ENCODE results near the gene SDF2.
A peak's percentile ranks its signal among the peaks of the same experiment; 100 is the strongest.
"Not testable (repeated sequence)": the region's sequence is repeated elsewhere in the genome, so short reads cannot be mapped to it uniquely, and the experiment has no call there.

Gene SDF2

DNA sequence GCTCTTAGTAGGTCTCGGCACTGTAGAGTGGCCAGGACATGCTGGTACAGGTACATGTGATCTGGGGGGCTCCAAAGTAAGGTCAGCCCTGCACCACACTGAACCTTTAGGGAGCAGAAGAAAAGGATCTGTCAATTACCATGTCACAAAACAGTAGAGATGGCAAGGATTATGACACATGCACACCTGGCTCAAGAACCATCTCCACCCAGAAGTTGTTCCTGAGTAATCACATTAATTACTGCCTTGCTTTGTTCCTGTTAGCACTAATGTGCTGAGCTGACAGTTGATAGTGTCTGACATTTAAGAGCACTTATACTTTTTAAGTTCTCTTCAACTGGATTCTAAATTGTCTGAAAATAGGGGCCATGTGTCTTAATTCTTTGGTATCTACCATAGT is 26.2 kb downstream of the SDF2 start:
- DNase-seq (ENCODE audit: low read depth in 2 of 2, low spot score in 1 of 2): no peak

DNA sequence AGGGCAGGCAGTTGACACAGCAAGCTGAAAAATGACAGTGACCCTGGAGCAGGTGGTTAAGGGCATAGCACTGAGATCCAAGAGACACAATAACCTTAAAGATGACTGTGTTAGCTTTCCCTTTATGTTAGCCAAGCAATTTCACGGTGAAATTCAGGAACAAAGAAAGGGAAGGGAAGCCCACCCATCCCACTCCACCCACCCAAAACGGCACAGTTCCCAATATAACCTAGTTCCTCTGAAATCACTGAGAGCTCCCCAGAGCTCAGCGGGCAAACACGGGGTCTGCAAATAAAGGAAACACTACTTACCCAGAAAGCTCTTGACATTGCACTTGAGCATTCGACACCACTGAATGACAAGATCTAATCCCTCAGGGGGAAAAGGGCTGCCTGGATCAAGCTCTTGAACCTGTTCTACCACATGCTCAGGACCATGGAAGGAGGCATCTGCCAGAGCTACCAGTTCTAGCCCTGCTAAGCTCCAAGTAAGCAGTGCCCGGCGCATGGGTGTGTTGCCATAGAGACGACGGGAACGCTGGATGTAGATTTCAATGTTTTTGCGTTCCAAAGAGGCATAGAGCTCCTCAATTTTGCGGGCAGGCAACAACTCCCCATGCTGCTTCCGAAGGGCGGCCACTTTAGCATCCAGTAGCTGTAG is 27.4 kb downstream of the SDF2 start:
- DNase-seq (ENCODE audit: low read depth in 2 of 2, low spot score in 1 of 2): no peak

DNA sequence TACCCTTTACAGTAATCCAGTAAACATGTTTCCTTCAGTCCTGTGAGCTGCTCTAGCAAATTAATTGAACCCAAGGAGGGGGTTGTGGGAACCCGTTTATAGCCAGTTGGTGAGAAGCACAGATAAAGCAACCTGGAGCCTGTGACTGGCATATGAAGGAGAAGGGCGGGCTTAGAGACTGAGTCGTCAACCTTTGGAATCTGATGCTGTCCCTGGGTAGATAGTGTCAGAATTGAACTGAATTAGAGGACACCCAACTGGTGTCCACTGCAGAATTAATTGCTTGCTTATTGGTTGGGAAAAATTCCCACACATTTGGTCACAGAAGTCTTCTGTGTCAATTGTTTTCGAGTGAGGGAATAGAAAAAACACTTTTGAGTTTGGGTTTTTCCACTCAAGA is 34.9 kb downstream of the SDF2 start:
- DNase-seq (ENCODE audit: low read depth in 2 of 2, low spot score in 1 of 2): no peak

DNA sequence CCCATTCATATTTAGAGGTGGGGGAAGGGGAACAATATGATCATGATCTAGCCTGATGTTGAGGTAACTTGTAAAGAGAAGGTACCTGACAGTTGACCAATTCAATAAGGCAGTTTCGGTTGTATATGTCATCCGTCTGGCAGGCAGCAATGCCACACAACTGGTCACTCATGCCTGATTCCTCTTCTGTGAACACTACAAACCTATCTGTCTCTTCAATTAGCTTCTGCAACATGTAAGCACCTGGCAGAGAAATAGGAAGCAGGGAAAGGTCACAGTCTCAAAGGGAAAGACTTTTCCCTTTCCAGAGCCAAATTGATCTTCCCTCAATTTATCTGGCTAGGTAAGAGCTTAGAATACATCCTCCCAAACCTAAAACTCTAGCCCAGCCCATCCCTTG is 37.6 kb downstream of the SDF2 start:
- no peak for DNase-seq (ENCODE audit: low read depth in 2 of 2, low spot score in 1 of 2)

DNA sequence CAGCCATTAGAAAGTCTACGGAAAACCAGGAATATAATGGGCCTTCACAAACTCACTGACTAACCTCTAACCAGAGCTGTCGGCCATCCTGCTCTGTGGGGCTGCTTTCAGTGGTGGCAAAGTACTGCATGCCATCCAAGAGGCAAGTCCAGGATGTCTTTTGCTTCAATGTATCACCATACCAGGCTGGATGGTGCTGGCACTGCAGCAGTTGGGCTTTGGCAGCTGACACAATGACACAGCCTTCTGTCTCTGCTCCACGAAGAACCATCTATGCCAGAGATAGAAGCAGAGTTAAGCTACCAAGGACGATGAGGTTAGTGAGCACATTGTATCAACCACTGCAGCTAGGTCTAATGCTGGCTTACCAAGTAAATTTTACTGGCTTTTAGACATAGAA is 38.0 kb downstream of the SDF2 start:
- no peak for DNase-seq (ENCODE audit: low read depth in 2 of 2, low spot score in 1 of 2)

DNA sequence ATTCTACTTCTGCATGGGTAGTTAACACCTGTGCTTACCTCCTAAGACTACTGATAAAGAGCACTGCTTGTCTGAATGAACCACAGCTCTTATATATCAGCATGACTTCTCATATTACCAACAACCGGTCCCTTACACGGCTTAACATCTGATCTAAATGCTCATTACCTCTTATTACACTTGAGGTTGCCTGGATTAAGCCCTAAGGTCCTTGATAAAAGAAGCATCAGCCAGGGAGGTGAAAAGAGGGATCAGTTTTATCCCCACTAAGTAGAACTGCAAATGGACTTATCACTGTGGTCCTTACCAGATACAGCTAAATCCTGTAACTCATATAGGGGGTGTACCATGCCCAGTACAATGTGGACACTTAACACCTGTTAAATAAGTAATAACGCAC is 39.5 kb downstream of the SDF2 start:
- no peak for DNase-seq (ENCODE audit: low read depth in 2 of 2, low spot score in 1 of 2)

DNA sequence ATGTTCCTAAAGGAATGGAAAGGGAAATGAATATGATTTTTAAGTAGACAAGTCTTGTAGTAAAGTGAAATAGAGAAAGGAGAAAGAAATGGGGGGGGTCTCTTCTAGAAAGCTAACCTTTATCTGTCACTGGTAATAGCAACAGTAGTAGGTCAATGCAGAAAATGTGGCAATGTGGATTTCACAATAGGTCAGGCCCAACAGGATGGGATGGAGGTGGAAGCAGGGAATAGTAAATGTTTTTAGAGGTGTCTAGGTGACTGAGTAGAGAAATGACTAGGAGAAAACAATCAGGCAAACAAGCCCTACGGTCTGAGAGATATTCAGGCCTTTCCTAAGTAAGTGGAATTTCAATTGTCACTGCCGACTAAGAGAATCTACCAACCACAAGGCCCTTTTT is 41.7 kb downstream of the SDF2 start:
- no peak for DNase-seq (ENCODE audit: low read depth in 2 of 2, low spot score in 1 of 2)

DNA sequence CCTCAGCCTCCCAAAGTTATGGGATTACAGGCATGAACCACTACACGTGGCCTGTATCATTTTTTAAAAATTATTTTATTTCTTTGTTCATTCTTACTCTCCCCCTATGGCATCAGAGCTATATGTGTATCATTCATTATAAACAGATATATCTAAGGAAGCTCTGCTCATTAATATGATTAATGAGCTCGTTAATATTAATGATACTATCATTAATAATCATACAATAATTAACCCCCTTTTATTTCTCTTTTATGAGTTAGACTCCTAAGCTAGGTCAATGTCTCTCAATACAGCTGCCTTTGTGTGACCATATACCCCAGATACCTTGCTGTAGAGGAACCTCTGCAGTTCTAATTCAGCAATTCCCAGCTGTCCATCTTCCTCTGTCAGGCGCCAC is 43.2 kb downstream of the SDF2 start:
- DNase-seq (ENCODE audit: low read depth in 2 of 2, low spot score in 1 of 2): no peak

DNA sequence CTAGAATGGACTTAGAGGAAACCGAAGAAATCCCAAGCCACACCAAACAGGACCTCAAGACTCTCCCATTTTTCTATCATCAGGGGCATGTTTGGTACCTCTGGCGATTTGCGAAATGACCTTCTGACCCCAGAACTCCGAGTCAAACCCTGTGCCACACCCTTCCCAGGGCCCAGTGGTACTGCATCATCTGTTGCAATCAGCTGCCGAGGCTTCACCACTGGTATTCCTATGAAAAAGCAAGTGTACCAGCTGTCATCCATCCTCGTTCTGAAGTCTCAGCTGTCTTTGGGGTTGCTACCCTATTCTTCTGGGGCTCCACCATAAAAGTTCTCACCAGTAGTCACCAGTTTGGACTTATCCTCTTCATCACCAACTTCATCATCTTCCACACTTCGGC is 45.4 kb downstream of the SDF2 start:
- DNase-seq (ENCODE audit: low read depth in 2 of 2, low spot score in 1 of 2): no peak

DNA sequence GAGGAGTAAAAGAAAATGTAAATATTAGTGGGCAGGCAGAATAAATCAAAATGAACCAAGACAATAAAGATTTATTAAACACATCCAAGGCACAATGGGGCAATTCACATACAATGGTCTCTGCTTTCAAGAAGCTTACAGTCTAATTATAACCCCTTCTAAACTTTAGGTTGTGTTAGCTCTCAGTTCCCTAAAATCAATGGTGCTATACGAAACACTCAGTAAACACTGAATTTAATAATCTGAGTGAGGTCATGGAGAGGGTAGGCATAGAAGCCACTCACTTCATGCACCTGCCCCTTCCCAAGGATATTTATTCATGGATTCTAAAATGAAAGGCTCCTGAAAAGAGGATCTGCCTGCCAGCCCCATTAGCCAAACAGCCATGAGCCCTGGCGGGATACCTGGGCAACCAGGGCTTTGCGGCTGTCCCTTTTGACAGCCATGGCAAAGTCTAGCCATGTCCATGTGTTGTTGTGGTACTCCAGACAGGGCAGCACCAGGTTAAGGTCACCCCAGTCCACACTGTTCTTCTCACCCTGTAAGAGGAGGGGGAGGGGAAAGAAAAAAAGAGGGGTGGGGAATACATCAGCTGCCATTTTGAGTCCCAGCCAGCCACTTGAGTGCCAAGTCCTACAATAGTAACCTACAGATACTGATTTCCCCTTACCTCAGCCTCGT is 46.3 kb downstream of the SDF2 start:
- DNase-seq (ENCODE audit: low read depth in 2 of 2, low spot score in 1 of 2): no peak

DNA sequence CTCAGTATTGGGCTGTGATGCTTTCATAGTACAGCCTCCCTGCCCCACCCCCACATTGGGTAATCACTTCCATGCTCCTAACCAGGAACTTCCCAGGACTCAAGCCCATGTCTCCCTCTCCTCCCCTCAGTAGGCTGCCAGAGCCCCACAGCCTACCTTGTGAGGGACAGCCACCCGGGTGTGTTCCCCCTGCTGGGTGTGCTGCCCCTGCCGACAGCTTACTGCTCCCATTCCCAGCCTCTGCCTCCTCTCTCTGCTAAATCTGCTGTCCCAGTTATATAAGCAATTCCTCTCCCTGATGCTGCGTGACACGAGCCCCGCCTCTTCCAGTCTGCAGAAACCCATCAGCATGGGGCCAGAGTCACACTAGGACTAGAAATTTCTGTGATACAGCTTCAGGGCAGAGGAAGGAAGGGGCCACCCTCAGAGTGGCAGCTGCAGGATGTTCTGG is 47.8 kb downstream of the SDF2 start, which contains the start of gene RSKR:
Gene RSKR (minus strand): TSS at position 255 of the 451 bp plus-strand sequence. CDS start 24 bp downstream, at position 231.
- DNase-seq (ENCODE audit: low read depth in 2 of 2, low spot score in 1 of 2): no peak

DNA sequence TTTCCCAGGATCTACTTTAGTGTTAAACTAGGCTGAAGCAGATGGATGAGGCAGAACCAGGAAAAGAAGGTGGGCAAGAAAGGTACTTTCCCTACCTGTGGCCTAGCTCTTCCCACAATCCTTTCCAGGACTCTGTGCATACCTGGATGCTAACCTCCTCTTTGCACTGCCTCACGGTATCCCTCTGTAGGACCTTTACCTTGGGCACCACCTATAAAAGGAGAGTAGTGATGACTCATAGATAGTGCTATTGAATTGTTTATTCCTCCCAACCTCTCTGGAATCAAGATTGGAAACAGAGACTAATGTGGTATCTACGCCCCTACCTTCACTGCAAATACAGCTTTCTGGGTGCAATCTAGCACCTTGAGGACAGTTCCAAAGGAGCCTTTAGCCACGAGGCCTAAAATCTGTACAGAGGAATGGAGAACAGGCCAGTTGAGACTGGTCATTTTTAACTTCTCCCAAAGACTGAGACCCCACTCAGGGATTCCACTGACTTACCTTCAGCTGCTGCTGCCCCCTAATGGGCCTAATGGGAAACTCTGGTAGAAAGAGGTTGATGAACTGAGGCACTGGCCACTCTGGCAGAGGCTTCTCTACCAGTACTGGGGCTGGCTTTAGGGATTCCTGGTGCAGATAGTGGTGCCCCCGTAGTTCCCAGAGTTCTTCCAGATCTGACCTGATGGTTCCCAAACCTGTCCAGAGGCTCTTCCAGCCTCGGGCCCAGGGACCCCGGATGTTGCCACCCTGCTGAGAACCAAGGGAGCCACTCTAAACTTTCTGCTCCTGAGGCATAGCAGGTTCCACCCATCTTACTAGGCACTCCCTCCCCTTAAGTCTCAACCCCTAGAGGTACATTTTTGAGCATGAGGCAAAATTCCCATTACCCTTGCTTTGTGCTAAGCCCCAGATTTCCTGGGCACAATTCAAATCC is 48.5 kb downstream of the SDF2 start:
- DNase-seq (ENCODE audit: low read depth in 2 of 2, low spot score in 1 of 2): peak in 1 of 2 donors; percentile 18

DNA sequence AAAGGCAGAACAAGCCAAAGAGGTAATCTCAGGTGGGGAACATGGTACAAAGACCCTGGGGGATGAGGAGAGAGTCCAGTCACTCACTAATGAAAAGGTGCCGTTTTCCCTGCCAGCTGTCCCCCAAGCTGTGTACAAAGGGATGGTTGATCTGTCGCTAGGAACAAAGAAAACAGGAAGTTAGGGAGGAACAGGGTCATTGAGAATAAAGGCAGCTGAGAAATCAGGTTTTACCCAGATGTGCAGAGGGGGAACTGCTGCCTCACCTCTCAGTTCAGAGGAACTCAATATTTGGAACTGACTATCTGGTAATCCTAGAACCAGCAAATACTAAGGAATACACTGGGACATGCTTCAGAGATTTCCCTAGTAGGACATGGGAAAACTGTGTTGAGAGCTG is 49.2 kb downstream of the SDF2 start:
- no peak for DNase-seq (ENCODE audit: low read depth in 2 of 2, low spot score in 1 of 2)

DNA sequence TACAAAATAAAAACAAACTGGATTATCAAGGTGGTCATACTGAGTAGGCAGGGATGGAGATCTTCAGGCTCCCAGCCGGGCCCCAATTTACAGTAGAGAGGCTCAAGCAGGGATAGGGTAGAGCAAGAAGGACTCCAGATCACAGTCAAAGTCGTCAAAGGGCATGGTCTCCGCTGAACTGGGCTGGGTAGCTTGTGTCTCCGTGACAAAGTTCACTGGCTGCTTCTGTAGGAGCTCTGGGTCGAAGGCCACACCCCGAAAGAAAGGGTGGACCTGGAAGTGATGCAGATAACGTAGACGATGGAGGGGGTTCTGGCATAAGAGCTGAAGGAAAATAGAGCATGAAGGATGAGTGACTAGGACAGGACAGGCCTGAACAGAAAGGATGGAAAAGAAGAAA is 51.3 kb downstream of the SDF2 start:
- no peak for DNase-seq (ENCODE audit: low read depth in 2 of 2, low spot score in 1 of 2)

DNA sequence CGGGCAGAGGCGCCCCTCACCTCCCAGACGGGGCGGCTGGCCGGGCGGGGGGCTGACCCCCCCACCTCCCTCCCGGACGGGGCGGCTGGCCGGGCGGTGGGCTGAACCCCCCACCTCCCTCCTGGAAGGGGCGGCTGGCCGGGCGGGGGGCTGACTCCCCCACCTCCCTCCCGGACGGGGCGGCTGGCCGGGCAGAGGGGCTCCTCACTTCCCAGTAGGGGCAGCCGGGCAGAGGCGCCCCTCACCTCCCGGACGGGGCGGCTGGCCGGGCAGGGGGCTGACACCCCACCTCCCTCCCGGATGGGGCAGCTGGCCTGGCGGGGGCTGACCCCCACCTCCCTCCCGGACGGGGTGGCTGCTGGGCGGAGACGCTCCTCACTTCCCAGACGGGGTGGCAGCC is 57.7 kb downstream of the SDF2 start:
- DNase-seq (ENCODE audit: low read depth in 2 of 2, low spot score in 1 of 2): not testable (repeated sequence)

DNA sequence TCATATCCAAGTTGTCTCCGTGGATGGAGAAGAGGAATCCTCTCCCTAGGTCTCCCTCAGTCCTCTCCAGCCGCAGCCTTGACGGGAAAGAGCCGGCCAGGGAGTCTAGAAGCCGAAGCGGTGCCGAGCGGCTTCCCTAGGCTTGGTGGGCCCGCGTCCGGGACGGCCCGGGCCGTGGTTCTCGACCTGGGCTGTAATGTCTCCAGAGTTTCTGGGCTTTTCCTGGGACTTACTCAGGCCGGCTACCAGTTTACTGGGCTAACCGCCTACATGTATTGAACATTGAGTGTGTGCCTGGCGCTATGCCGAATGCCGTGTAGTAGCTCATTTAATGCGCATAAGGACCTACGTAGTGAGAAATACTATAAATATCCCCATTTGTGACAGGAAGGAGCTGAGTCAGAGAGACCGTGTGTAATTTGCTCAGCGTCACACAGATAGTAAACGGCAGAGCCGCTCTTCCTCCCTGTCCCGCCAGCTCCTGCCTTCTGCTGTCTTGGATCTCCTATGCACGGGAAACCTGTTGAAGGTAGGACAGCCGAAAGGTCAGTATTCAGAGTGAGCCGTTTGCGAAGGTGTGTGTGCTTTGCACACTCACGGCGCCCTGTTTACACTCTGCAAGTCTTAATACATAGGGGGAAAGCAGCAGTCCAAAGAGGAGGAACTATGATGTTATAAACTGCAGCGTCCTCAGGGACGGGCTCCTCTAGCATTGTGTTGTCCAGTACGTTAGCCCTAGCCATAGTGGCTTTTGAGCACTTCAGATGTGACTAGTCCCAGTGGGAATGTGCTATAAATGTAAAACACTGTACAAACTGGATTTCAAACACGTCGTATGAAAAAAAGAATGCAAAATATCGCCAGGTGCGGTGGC is 62.2 kb downstream of the SDF2 start:
- DNase-seq (ENCODE audit: low read depth in 2 of 2, low spot score in 1 of 2): peak; percentile 27 to 37

DNA sequence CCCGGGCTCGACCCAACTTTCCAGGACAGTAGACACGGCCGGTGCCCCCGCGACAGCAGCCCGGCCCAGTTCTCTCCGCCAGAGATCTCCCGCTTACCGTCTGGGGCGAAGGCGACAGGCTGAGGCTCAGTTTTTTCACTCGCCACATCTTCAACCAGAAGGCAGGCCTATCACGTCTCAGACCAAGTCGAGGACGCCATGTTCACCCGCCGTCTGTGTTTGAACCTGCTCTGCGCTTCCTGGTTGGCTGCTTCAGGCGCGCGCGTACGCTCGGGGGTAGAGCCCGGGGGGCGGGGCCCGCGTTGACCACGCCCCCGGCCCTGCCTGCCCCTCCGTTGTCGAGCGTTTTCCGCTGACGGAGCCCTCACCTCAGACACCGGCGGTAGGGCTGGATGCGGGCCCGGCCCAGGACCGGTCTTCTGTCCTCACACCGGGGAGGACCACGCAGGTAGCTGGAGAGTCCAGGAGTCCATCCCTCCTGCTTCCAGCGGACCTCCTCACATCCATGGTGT is 62.9 kb downstream of the SDF2 start, which contains the start of gene SPAG5:
Gene SPAG5 (minus strand): TSS at position 227 of the 512 bp plus-strand sequence. CDS start 79 bp downstream, at position 148.
- DNase-seq (ENCODE audit: low read depth in 2 of 2, low spot score in 1 of 2): peak; percentile 85 to 90

DNA sequence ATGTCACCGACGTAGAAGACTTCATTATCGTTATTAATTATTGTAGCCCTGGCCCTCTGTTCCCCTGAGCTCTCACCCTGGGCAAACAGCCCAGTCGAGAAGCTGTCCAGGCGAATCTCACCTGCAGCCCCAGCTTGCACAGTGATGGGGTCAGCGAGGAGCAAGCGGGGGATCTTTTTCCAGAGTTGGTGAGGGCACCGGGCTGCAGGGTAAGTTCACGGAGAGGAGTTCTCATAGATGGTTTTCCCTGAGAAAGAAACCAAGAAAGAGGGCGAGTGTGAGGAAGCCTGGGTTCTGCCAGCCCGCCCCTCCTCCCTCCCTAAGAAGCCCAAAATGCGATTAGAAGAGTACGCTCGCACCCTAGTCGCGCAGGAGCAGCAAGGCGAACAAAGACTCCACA is 63.3 kb downstream of the SDF2 start:
- no peak for DNase-seq (ENCODE audit: low read depth in 2 of 2, low spot score in 1 of 2)
